ENCODE data around the gene VASH1.

DNA sequence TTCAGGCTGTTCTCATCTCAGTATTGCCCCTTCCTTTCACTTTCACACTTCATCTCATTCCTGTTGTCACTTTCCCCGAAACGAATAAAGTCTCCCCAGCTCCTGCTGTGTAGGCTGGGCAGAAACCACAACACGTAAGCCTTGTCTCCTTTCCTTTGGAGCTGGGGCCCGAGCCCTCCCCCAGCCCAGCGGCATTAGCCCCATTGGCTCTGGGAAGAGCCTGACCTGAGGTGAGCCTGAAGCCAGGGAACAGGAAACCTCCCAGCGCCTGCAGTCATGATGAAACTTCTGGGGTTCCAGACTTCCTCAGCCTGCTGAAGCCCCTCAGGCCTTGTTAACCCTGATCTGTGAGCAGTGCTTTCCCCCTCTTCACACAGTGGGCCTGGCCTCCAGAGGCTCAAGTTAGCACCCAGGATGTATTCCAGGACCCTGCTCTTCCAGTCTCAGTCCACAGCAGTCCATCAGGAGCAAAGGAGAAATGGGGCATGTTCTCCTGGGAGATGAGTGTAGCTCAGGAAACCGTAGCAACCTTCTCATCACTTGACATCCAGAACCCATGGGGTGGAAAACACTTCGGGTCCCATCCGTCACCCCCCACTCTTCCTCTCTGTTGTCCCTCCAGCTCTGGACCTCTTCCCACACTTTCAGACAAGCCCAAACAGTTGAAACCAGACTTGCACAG, 21.8 kb downstream of the VASH1 start:
- TF ChIP-seq, protein P1, sequence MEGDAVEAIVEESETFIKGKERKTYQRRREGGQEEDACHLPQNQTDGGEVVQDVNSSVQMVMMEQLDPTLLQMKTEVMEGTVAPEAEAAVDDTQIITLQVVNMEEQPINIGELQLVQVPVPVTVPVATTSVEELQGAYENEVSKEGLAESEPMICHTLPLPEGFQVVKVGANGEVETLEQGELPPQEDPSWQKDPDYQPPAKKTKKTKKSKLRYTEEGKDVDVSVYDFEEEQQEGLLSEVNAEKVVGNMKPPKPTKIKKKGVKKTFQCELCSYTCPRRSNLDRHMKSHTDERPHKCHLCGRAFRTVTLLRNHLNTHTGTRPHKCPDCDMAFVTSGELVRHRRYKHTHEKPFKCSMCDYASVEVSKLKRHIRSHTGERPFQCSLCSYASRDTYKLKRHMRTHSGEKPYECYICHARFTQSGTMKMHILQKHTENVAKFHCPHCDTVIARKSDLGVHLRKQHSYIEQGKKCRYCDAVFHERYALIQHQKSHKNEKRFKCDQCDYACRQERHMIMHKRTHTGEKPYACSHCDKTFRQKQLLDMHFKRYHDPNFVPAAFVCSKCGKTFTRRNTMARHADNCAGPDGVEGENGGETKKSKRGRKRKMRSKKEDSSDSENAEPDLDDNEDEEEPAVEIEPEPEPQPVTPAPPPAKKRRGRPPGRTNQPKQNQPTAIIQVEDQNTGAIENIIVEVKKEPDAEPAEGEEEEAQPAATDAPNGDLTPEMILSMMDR (IDR thresholded peaks at IDR 0.05), result no peak
- TF ChIP-seq POLR2AphosphoS5 (IDR thresholded peaks at IDR 0.05) (no peak), POLR2A (IDR thresholded peaks at IDR 0.05) (no peak)
